Measurements from ENCODE around the gene SLC38A3. TPM values are rescaled to one million over a fixed set of nuclear protein-coding genes. Genes with fewer than 3 reads are reported as not detected.

Gene SLC38A3
- polyA plus RNA-seq, 1 experiment = 0.22 TPM

DNA sequence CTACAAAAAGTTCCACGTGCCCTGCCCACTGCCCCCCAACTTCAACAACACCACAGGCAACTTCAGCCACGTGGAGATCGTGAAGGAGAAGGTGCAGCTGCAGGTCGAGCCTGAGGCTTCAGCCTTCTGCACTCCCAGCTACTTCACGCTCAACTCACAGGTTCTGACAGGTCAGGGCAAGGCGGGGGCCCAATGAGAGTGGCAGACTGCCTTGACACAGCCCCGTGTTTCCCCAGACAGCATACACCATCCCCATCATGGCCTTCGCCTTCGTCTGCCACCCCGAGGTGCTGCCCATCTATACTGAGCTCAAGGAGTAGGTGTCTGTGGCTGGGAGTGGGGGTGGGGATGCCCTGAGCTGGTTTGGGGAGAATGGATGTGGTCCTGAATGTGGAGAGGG, 12.6 kb downstream of the SLC38A3 start:
- ChIA-PET POLR2A (no interaction called here), CTCF (interaction anchor here (1.5 to 17.7 kb wide), 4 partner anchors 9 to 79 kb away, joined by 3 to 378 read pairs (median 26); partner anchors contain the start of gene GNAT1)
- H3K36me3 ChIP-seq (ENCODE audit: control insufficient read depth, insufficient read depth, low read length) = no peaks in the 10 kb centered on the region
- H3K27me3 ChIP-seq (ENCODE audit: control insufficient read depth, insufficient read depth, low read length) = 0 out of 2 replicates have a peak, but pooled peaks cover 3% of the 10 kb centered on the region
- no peak for DNase-seq (ENCODE audit: low read depth)
- TF ChIP-seq, protein P1, sequence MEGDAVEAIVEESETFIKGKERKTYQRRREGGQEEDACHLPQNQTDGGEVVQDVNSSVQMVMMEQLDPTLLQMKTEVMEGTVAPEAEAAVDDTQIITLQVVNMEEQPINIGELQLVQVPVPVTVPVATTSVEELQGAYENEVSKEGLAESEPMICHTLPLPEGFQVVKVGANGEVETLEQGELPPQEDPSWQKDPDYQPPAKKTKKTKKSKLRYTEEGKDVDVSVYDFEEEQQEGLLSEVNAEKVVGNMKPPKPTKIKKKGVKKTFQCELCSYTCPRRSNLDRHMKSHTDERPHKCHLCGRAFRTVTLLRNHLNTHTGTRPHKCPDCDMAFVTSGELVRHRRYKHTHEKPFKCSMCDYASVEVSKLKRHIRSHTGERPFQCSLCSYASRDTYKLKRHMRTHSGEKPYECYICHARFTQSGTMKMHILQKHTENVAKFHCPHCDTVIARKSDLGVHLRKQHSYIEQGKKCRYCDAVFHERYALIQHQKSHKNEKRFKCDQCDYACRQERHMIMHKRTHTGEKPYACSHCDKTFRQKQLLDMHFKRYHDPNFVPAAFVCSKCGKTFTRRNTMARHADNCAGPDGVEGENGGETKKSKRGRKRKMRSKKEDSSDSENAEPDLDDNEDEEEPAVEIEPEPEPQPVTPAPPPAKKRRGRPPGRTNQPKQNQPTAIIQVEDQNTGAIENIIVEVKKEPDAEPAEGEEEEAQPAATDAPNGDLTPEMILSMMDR (IDR thresholded peaks at IDR 0.05; ENCODE audit: insufficient read depth, low read depth, low read length) = no peak
- no peak overlapping the region for H3K4me3 ChIP-seq (ENCODE audit: low read depth, low read length)

DNA sequence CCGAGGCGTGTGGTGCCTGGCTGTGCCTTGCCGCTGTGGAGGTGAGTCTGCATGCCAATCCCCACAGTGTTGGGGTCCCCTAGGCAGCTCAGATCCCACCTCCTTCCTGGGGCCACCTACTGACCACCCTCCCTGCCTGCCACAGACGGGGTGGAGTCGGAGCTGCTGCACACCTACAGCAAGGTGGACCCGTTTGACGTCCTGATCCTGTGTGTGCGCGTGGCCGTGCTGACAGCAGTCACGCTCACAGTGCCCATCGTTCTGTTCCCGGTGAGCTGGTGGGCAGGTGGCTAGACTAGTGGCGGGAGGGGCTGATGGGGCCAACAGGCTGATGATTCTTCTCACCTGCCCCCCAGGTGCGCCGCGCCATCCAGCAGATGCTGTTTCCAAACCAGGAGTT, 13.4 kb downstream of the SLC38A3 start:
- CTCF ChIA-PET = interaction anchor here (0.7 to 17.7 kb wide), 7 partner anchors 8 to 106 kb away, joined by 3 to 378 read pairs (median 4); partner anchors contain the start of gene GNAT1
- POLR2A ChIA-PET = no interaction called here

DNA sequence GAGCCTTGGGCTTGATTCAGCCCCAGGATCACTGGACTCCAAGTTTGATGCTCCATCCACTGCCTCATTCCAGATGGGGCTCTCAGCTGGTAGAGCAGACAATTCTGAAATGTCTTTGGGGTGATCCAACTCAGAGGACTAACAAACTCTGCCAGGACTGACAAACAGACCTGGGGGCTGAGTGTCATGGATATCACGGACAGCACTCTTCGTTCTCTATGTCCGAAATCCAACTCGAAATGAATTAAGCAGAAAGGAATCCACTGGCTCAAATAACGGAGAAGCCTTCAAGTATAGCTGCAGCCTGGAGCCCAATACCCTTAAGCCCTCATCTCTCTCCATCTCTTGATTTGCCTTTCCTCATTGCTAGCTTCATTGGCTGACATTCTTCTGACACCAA, 14.2 kb downstream of the SLC38A3 start:
- ChIA-PET CTCF (interaction anchor here (0.7 to 17.7 kb wide), 9 partner anchors 15 to 105 kb away, joined by 3 to 378 read pairs (median 3); partner anchors contain the start of gene GNAT1), POLR2A (no interaction called here)
- Histone ChIP-seq H3K36me3 (ENCODE audit: control insufficient read depth, insufficient read depth, low read length) (no peaks in the 10 kb centered on the region), H3K4me3 (ENCODE audit: low read depth, low read length) (no peak overlapping the region), H3K27me3 (ENCODE audit: control insufficient read depth, insufficient read depth, low read length) (0 out of 2 replicates have a peak, but pooled peaks cover 7% of the 10 kb centered on the region)
- no peak for DNase-seq (ENCODE audit: low read depth)
- TF ChIP-seq, protein P1 (IDR thresholded peaks at IDR 0.05; ENCODE audit: insufficient read depth, low read depth, low read length) = no peak

More for the DNA sequence above, 13.4 kb downstream of the SLC38A3 start:
- DNase-seq (ENCODE audit: low read depth) = no peak
- Histone ChIP-seq H3K4me3 (ENCODE audit: low read depth, low read length) (no peak overlapping the region), H3K36me3 (ENCODE audit: control insufficient read depth, insufficient read depth, low read length) (no peaks in the 10 kb centered on the region), H3K27me3 (ENCODE audit: control insufficient read depth, insufficient read depth, low read length) (0 out of 2 replicates have a peak, but pooled peaks cover 5% of the 10 kb centered on the region)
- TF ChIP-seq, protein P1 (IDR thresholded peaks at IDR 0.05; ENCODE audit: insufficient read depth, low read depth, low read length) = no peak

DNA sequence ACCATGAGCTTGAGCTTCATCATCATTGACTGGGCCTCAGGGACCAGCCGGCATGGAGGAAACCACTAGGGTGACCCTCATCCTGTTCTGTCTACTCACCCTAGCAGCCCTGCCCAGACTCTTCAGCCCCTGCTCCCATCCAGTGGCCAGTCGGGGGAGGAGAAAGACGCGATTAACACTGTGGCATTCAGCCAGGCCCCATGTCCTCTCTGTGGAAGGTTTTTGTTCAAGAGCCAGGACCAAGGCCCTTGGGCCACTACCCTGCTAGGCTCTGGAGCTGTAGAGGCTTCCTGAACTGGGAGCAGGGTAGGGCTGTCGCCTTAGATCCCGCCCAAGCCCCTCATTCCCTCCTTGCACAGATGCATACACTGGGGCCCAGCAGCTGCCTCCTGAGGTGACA, 15.0 kb downstream of the SLC38A3 start:
- no peaks in the 10 kb centered on the region for H3K36me3 ChIP-seq (ENCODE audit: control insufficient read depth, insufficient read depth, low read length)
- DNase-seq (ENCODE audit: low read depth) = no peak
- peaks cover 9% of the 10 kb centered on the region; the same call in 1 of the 2 replicates for H3K27me3 ChIP-seq (ENCODE audit: control insufficient read depth, insufficient read depth, low read length)
- ChIA-PET CTCF (interaction anchor here (1.0 to 17.7 kb wide), 6 partner anchors 9 to 100 kb away, joined by 3 to 378 read pairs (median 7); partner anchors contain the start of gene GNAT1), POLR2A (no interaction called here)
- TF ChIP-seq, protein P1 (IDR thresholded peaks at IDR 0.05; ENCODE audit: insufficient read depth, low read depth, low read length) = no peak
- no peak overlapping the region for H3K4me3 ChIP-seq (ENCODE audit: low read depth, low read length)

DNA sequence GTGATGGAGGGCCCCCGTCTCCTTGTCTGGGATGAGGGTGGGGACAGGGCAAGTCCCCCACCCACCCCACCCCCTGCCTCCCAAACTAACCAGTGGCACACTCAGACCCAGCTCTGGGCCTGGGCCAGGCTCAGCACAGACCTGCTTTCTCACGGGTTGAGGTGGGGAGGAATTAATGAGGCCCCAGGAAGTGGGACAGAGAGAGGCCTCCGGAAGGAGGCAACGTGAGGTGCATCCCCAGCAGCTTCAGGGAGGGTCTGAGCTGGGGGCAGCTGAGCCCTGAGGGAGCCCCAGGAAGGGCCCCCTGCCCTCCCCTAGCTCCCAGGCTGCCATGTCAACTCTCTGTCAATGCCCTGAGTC, 16.0 kb downstream of the SLC38A3 start:
- H3K4me3 ChIP-seq (ENCODE audit: low read depth, low read length) = no peak overlapping the region
- CTCF ChIA-PET = interaction anchor here (1.0 to 17.7 kb wide), 5 partner anchors 10 to 101 kb away, joined by 3 to 378 read pairs (median 7); partner anchors contain the start of gene GNAT1
- DNase-seq (ENCODE audit: low read depth) = no peak
- H3K36me3 ChIP-seq (ENCODE audit: control insufficient read depth, insufficient read depth, low read length) = no peaks in the 10 kb centered on the region
- TF ChIP-seq, protein P1 (IDR thresholded peaks at IDR 0.05; ENCODE audit: insufficient read depth, low read depth, low read length) = no peak
- POLR2A ChIA-PET = no interaction called here
- peaks cover 10% of the 10 kb centered on the region for H3K27me3 ChIP-seq (ENCODE audit: control insufficient read depth, insufficient read depth, low read length)

Measured in BJ (cell line).